Type B pancreatic cell (in vitro differentiated cells): ENCODE measurements around the gene MUC13. TPM values are rescaled to one million over a fixed set of nuclear protein-coding genes. Genes with fewer than 3 reads are reported as not detected.

Experiments
- DNase-seq: peaks from one replicate; pipeline ENCODE4 v3.0.0; 2021; ENCODE audit warnings: mixed read lengths; ENCODE audit not compliant: unreplicated experiment; ENCODE audit errors: extremely low spot score
- H3K27ac Mint-ChIP-seq: 2 replicates; pipeline ENCODE4 v1.8.0; 2021; ENCODE audit warnings: mild to moderate bottlenecking, mixed read lengths
- H3K27me3 Mint-ChIP-seq: 2 replicates; pipeline ENCODE4 v1.8.0; 2021; ENCODE audit warnings: mixed read lengths
- H3K36me3 Mint-ChIP-seq: 2 replicates; pipeline ENCODE4 v1.8.0; 2021; ENCODE audit warnings: mixed read lengths
- H3K4me1 Mint-ChIP-seq: one replicate; pipeline ENCODE4 v1.8.0; 2021; ENCODE audit warnings: mixed read lengths; ENCODE audit not compliant: unreplicated experiment
- H3K4me3 Mint-ChIP-seq: 2 replicates; pipeline ENCODE4 v1.8.0; 2021; ENCODE audit warnings: mild to moderate bottlenecking, mixed read lengths
- H3K9me3 Mint-ChIP-seq: 2 replicates; pipeline ENCODE4 v1.8.0; 2021; ENCODE audit warnings: mixed read lengths
- total RNA-seq: library from RNA; stranded (reverse); gene quantifications from 2 replicates; pipeline ENCODE4 v1.2.1, GENCODE V29; 2021; ENCODE audit warnings: low replicate concordance
- TF ChIP-seq, protein P1 (sequence below): fragments of 200-600 bp; sonication (generic); conservative IDR thresholded peaks from 2 replicates; pipeline ENCODE4 v1.5.0; 2021; ENCODE audit warnings: antibody characterized with exemption, mild to moderate bottlenecking

The MUC13 gene
- total RNA-seq, 1 donor from 2014 or later = 38.3 TPM

DNA sequence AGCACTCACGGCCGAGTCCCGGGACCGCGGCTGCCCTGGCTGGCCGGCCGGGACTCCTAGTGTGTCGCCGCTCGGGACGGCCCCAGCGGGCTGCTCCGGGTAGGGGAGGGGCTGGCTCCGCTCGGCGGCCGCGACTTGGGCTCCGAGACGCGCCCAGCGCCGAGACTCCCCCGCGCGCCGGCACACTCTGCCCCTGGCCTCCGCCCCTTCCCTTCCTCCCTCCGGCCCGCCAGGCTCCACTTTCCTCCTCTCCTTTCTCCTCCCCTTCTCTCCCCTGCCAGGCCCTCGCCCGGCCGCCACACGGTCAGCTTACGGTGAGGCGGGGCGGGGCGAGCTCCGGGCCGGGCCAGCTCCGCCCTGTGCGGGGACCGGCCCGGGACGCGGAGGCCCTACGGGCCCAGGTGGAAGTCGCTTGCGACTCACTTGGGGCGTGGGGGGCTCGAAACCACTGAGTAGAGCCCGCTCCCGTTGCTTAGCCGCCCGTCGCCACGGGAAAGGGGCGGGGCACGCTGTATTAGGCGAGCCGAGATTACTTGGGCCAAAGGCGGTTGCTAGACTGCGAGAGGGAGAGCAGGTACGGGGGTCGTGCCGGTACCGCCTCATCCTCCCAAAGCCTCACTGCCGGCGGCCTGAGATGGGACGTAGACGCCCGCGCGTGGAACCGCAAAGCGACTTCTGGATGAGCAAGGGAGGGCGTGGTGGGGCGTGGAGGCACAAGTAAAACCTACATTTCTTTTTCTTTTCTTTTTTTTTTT is 47.2 kb downstream of the MUC13 start, which contains the start of gene ITGB5:
Gene ITGB5, minus strand, starts transcription at position 189 of the 755 bp plus-strand sequence. CDS start 365 bp downstream, outside the sequence.
- peaks cover 3% of the 10 kb centered on the region for H3K36me3 Mint-ChIP-seq
- H3K4me3 Mint-ChIP-seq = peak within 1 kb of the TSS; percentile 85
- H3K27me3 Mint-ChIP-seq = peaks cover 18% of the 10 kb centered on the region
- H3K4me1 Mint-ChIP-seq = peaks cover 32% of the 10 kb centered on the region
- TF ChIP-seq, protein P1, sequence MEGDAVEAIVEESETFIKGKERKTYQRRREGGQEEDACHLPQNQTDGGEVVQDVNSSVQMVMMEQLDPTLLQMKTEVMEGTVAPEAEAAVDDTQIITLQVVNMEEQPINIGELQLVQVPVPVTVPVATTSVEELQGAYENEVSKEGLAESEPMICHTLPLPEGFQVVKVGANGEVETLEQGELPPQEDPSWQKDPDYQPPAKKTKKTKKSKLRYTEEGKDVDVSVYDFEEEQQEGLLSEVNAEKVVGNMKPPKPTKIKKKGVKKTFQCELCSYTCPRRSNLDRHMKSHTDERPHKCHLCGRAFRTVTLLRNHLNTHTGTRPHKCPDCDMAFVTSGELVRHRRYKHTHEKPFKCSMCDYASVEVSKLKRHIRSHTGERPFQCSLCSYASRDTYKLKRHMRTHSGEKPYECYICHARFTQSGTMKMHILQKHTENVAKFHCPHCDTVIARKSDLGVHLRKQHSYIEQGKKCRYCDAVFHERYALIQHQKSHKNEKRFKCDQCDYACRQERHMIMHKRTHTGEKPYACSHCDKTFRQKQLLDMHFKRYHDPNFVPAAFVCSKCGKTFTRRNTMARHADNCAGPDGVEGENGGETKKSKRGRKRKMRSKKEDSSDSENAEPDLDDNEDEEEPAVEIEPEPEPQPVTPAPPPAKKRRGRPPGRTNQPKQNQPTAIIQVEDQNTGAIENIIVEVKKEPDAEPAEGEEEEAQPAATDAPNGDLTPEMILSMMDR = no peak
- peak within 1 kb of the TSS; percentile 71 for H3K27ac Mint-ChIP-seq
- no peaks in the 10 kb centered on the region for H3K9me3 Mint-ChIP-seq
- DNase-seq = peak; percentile 84

DNA sequence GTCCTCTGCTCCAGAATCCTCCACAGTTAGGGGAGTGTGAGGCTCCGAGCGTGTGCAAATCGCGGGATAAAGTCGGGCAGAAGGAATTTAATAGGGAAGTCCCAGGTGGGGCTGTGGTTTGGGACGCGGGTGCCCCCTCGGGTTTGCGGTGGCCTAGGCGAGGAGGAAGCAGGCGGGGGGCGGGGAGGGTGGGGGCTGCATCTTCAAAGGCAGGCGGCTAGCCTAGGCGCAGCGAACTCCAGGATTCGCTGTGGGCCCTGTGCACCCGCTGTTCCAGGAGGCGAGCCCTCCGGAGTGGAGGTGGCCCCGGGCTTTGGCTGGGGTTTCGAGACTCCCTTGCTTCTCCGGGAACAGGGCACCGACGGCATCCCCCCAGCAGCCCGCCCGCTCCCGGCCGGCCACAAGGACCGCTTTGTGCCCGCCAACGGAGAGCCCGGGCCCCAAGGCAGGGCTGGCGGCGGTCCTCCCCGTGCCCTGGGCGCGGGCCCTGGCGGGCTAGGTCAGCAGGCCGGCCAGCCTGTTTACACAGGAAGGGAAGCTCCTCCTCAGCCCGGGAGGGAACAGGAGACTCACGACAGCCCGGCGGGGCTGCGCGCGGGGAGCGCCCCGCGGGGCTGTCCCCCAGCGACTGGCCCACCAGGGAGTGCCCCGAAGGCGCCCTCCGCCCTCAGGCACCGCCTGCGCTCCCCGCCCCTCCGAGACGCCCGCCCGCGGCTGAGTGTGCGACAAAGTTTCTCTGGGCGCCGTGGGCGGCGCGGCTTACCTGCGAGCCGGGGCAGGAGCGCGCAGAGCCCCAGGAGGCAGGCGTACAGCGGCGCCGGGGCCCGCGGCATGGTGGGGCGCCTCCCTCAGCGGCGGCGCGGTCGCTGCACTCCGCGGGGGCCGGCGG is 48.1 kb downstream of the MUC13 start:
- peaks cover 18% of the 10 kb centered on the region for H3K27me3 Mint-ChIP-seq
- H3K4me1 Mint-ChIP-seq = peaks cover 37% of the 10 kb centered on the region
- H3K9me3 Mint-ChIP-seq = no peaks in the 10 kb centered on the region
- DNase-seq = peak; percentile 75
- TF ChIP-seq, protein P1 = peak; percentile 31
- H3K4me3 Mint-ChIP-seq = peak overlapping the region; percentile 85
- H3K36me3 Mint-ChIP-seq = peaks cover 9% of the 10 kb centered on the region
- peak overlapping the region; percentile 71 for H3K27ac Mint-ChIP-seq

DNA sequence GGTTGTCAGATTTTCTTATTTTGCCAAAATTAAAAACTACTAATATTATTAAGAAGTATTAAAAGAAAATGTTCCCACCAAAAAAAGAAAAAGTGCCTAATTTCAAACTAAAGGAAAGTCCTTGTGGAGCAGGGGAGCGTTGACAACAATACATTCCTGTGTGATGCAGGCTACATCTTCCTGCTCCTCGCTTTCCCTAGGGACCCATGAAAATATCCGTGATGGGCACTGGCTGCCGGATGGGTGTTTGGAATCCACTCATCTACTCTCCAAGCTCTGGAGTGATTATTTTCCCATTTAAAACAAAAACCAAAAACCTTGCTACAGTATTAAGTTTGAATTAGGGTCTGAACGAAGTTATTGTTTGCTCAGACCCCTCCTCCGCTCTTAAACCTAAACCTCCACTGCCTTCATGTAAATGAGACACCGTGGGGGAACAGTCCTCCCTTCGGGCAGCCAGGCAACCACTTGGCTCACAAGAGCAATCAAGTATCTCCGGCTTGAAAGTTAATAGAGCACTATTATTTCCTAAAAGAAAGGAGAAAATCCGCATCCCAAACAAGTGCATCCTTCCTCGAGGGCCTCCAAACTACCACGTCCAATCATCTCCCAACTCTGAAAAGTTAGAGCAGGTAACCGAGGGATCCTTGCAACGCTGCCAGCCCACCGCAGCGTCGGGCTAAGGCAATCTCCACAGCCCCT is 48.9 kb downstream of the MUC13 start:
- no peak for DNase-seq
- H3K27me3 Mint-ChIP-seq = peaks cover 16% of the 10 kb centered on the region
- H3K36me3 Mint-ChIP-seq = peaks cover 9% of the 10 kb centered on the region
- H3K4me3 Mint-ChIP-seq = peak overlapping the region; percentile 85
- H3K4me1 Mint-ChIP-seq = peaks cover 37% of the 10 kb centered on the region
- H3K27ac Mint-ChIP-seq = peak overlapping the region; percentile 71
- no peaks in the 10 kb centered on the region for H3K9me3 Mint-ChIP-seq
- TF ChIP-seq, protein P1 = no peak

DNA sequence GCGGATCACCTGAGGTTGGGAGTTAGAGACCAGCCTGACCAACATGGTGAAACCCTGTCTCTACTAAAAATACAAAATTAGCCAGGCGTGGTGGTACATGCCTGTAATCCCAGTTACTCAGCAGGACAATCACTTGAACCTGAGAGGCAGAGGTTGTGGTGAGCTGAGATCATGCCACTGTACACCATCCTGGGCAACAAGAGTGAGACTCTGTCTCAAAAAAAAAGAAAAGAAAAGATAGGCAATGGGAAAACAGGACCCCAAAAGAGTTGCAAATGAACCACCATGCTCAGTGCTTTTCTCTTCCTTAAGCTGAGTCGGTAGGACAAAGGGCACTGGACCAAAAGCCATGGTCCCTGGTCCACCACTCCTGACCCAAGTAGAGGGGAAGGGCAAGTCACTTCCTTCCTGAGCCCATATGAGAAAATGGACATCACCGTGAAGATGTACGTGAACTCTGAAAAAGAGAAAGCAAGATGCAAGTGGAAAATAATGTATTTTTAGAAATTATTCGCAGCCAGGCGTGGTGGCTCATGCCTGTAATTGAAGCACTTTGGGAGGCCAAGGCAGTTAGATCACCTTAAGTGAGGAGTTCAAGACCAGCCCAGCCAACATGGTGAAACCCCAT is 50.0 kb downstream of the MUC13 start:
- no peak overlapping the region for H3K27ac Mint-ChIP-seq
- TF ChIP-seq, protein P1 = no peak
- no peaks in the 10 kb centered on the region for H3K9me3 Mint-ChIP-seq
- peak overlapping the region; percentile 75 for H3K4me3 Mint-ChIP-seq
- peaks cover 37% of the 10 kb centered on the region for H3K4me1 Mint-ChIP-seq
- H3K27me3 Mint-ChIP-seq = peaks cover 13% of the 10 kb centered on the region
- H3K36me3 Mint-ChIP-seq = peaks cover 9% of the 10 kb centered on the region
- DNase-seq = no peak
